Activated CD4-positive, alpha-beta T cell treated with anti-CD3 and anti-CD28 coated beads, Interleukin-10, Interleukin-2, amounts not matched to agents 100 ng/mL and 50 ng/mL, durations not matched to agents 16 hours and 8 hours (primary cell): ENCODE data around the gene ATRIP.

Source experiments
- DNase-seq: peaks from one replicate; pipeline ENCODE4 v3.0.0-alpha.2; 2020

ATRIP gene

DNA sequence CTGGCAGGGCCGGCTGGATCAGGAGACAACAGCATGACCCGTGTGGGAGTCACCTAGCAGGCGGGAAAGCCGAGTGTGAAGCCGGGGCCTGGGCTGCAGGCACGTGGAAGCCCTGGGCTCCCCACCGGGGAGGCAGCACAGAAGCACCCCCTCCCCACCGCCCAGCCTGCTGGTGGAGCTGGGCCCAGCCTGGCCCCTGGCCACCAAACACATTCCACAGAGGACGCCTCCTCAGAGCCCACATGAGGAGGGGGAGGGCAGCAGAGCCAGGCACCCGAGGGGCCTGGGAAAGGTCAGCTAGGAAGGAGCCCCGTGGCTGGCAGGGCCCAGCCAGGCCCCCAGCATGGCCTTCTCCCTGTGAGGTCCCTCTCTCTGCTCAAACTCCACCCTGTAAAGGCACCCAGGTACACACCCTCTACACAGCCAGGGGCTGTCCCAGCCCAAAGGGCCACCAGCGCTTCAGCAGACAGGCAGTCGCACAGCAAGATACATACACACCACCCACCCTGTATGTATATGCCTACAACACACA lies 21.2 kb upstream of the ATRIP start:
- DNase-seq: no peak

DNA sequence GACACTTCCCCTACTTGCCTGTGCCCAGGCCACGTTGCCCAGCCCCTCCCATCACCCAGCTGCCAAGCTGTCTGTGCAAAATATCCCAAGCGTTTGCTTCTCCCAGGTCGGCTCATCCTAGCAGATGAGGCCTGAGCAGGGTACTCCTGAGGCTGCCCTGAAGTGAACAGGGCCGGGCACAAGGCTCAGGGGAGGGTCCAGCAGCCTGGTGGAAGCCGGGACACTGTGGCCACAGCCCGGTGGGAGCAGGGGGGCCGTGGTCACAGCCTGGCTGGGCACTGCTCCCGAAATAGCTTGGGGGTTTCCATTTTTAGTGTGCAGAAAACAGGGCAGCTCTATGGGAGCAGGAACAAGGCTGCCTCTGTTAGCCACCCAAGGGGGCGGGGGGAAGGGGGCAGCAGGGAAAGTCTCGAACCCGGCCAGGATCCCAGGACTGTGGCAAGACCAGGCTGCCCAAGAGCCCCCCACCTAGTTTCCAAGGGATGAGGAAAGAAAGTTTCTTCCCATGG lies 20.1 kb upstream of the ATRIP start:
- DNase-seq: no peak

DNA sequence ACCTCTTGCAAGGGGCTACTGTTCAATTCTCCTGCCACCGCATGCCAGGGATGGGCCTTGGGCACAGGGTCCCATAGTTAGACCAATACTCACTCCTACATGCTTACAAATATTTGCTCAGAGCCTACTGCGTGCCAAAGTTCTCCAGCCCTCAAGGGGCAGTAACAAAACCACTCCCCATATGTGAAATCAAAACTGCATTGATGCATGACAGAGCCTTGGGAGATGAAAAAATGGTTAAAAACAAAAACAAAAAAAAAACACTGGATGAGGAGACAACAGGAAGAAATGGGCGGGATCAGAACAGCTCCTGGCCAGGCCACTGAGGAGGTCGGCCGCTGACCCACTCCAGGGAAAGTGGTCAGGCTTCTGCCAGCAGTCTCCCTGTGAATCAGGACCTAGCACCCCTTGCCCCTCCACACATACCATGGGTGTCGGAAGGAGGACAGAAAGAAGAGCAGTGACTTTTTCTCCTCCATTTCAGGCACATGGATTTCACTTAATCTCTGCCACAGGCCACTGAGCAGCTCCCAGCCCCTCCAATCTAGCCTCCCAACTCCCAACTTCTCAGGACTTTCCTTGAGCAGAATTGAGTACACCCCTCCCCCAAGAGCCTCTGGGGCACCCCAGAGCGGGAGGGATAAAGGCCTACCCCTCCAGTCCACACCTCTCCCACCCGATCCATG lies 19.4 kb upstream of the ATRIP start:
- DNase-seq: no peak

DNA sequence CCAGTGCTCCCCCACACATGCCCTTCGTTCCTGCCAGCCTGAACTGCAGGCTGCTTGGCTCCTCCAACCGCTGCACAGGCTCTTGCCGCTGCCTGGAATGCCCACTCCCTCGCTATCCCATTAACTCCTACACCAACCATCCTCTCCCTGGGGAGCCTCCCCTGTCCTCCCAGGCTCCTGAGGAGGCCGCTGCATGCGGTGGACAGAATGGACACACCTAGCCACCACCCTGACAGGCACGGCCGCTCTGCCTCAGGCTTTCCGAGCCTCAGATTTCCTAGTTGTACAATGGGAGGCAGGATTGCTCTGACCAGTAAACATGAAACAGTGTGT lies 18.9 kb upstream of the ATRIP start:
- no peak for DNase-seq

DNA sequence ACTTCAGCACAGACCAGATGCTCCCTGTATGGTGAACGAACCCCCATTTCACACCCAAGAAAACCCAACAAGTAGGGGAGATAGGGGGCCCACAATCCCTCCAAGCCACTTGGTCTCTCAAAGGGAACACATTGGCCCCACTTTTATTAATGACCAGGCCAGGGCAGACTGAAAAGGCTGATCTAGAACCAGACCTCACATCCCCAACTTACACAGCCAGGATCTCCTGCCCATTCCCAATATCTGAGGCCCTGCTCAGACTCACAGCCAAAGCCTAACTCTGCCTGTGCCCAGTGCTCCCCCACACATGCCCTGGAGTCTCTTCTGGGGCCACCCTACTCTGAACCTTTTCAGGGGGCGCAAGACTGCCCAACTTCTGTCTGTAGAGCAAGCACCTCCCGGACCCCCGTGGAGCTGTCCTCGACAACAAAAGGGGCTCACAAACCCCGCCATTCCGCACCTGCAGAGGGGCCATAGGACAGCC lies 18.4 kb upstream of the ATRIP start:
- no peak for DNase-seq

DNA sequence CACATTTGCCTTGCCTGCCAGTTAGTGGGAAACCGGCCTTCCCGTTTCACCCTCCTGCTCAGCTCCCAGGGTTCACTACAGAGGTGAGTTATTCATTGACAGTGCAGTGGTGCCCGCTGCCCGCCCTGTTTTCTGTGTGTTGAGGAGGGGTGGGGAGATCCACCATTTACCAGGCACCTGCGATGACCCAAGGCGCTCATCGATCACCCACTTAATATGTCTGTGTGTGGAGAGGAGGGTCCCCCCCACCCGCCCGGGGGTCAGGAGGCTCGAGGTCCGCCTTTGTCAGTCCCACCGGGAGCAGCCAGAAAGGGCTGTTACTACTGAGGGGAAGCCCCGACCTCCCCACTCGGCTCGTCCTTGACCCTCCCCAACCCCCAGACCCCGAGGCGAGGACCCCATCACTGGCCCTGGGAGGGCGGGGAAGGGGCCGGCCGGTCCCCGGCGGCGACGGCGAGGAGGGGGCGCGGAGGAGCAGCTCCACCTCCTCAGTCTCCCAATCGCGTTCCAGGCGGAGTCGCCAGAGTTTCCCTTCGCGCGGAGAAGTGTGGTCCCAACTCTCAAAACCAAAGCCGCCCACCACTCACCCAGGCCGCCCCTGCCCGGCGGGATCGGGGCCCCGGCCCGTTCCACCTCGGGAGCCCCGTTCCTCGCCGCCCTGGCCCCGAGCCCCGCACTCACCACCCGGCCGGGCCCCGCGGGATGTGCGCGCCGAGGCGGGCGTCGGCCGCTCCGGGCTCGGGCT lies 17.8 kb upstream of the ATRIP start:
- no peak for DNase-seq

DNA sequence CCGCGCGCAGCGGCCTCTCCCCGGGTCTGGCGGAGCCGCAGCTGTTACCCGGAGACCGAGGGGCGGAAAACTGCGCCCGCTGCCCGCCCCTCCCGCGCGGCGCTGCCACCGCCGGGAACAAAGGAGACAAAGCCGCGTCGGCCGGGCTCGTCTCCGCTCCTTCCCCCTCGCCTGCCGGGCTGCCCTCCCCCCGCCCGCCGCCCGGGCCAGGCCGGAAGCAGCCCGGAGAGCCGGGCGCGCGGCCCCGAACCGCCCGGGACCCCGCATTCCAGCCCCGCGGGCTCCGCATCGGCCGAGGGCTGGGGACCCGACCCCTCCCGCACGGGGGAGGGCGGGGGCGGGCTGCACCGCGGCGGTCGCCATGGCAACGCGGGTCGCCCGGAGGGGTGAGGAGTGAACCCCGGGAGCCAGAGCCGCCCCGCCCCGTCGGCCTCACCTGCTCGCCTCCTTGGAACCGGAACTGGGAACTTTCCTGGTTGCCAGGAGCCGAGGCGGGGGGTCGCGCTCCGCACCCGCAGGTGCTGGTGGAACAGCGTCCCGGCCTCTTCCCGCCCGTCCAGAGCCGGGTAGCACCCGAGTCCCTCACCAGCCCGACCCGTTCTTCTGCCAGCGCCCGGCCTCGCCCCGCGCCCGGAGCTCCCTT lies 17.1 kb upstream of the ATRIP start:
- DNase-seq: peak; percentile 42

DNA sequence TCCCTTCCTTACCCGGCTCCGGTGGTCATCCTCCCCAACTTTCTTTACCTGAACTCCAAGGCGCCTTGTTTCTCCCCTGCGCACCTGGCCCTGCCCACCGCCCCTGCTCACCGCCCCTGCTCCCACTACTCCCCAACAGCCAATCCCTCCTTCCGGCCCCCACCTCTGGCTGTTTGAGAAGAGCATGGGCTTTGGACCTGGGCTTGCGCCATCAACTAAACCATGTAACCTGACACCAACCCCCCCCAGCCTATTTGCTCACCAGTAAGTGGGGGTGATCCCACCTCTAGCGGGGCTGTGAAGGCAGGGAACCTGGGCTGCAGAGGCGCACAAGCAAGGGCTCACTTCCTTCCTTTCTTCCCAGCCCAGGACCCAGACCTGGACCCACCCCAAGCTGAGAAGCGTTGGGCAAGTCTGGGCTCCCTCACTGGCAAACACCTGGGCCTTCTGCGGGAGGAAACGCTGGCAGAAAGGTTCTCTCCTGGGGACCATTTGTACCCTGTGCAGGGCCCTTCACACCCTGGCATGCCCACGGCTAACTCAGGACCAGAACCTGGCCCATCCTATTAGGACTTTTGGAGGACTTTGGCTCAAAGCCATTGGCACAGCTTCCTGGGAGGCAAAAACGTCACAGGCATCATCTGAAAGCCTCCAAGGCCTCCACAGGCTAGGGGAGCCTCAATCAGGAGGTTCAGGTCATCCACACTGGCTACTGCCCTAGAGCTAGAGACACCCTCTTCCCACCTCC lies 16.4 kb upstream of the ATRIP start, which contains the start of gene PLXNB1:
TSS of gene PLXNB1 (minus strand) at position 127 of the 748 bp plus-strand sequence. CDS start 5,475 bp downstream, outside the sequence.
- no peak for DNase-seq

DNA sequence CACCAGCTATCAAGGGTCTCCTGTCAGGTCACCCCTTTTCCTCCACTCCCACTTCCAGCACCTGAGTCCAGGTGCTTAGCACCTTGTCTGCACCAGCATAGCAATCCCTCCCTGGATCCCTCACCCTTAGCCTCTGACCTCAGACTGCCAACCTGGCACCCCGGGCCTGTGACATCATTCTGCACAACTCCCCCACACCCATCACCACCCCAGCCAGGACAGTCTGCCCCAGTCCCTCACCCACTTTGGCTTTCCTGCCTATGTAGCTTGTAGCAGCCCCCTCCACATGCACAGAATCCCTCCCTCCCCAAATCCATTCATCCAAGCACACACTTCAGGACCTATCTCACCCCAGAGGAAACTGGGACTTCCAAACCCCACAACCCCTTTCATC lies 15.8 kb upstream of the ATRIP start:
- no peak for DNase-seq

DNA sequence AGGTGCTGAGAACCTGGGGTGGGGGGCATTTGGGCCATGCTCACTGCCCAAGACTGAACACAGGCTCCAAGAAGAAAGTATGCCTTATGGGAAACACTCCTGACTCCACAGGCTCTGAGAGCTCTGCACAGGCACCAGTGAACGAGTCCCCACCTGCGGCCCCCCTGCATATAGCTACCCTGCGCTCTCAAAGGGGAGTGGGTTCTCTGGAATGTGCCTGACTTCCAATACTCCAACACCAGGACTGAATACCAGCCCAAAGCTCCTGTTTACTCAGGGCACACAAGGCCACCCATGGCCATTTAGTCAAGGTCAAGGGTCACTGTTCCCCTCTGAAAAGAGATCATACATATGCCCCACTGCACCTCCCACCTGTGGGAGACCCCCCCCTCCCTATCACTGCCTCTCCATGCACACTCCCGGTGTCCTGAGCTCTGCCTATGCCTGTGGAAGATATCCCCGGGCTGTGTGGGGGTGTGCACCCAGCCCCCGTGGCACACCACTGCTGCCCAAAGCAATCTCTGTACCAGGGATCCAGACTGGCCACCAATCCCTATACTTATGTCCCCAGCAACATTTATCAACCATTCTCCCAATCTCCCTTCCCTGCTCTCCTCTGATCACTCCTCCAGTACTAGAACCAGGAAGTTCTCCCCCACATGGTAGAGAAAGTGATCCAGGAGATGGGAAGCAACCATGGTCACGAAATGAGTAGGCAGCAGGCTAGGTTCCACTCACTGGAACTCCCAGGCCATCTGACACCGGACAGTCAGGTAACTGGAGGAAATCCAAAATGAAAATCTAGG lies 15.1 kb upstream of the ATRIP start:
- DNase-seq: no peak

DNA sequence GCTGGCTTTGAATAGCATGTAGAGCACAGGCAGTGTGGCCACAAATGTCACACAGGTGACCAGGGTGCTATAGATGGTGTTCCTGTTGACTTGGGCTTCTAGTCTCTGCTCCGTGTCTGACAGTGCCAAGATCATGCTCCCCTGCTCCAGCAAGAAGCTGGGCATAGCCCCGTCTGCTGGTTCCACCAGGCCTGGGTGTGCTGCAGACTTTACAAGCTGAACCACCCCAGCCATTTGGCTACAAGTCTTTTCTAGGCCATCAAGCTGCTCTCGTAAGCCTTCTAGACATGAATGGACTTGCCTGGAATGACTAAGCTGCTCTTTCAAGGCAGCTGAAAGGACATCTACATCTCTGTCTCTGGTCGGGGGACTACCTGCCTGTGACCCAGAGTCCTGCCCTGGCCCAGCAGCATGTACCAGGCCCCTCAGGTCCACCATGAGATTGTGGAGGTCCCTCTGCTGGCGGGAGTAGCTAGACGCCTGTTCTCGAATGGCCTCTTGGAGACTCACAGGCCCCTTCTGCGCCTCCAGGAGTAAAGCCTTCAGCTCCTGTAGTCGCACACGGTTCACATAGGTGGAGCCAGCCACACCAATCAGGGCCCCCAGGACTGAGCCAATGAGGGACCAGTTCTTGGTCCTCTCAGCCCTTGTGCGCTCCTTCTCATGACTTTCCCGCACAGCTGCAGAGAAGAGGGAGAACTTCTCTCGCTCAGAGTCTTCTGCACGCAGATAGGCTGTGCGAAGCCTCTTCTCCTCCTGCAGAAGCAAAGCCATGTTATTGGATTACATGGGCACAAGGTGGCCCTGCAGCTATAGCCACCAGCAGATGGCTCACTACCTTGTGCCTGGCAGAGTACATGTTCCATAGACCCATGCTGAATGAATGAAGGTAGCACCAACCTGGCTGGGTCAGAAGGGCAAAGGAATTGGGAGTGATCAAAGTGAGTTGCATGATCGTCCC lies 13.8 kb upstream of the ATRIP start:
- DNase-seq: no peak

DNA sequence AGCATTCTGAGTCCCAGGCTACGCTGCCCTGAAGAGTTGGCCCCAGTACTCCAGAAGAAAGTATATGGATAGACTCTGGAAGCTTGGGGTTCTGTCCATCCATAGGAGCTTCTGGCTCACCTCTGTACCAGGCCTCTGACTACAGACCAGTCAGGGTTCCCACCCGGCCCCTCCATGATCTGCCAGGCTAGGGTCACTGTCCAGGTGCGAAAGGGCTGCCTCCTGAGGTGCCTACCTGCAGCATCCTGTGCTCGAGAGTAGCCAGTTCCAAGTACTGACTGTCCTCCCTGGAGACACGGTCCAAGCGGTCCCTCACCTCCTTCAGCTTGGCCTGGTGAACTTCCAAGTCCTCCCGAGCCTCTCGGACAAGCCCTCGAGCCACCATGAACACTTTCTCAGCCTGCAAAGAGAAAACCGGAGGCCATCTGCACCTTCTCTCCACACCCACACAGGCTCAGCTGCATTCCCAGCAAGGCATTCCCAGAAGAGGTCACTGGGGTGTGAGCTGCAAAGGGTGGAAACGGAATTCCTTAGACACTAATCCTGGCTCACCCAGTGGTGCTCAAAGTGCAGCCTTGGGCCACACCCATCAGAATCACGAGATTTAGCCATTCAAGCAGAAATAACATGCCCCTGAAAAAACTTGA lies 12.9 kb upstream of the ATRIP start:
- no peak for DNase-seq

DNA sequence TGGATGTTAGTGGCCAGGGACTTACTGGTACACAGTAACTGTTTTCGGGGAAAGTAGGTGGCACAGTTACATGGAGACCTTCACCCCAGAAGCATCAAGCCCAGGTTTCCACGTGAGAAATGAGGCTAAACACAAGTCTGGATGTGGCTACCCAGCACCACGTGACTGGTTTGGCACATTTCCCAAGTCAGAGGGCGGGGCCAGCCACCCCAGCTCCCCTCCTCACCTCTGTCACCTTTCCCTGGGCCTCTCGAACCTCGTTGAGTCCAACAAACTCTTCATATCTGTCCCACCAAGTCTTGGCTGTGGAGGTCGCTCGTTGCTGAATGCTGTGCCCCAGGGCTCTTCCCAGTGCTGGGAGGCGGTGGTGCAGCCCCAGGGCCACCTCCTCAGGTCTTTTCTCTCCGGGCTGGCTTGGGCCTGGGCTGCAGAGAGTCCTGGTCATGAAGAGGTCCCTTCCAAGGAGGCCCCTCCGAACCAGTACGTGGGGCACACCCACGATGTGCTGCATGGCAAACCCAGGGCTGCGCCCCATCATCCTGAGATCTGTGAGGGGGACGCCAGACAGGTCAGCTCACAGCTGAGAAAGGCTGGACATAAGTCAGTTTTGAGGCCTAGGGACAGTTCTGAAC lies 11.8 kb upstream of the ATRIP start:
- no peak for DNase-seq

DNA sequence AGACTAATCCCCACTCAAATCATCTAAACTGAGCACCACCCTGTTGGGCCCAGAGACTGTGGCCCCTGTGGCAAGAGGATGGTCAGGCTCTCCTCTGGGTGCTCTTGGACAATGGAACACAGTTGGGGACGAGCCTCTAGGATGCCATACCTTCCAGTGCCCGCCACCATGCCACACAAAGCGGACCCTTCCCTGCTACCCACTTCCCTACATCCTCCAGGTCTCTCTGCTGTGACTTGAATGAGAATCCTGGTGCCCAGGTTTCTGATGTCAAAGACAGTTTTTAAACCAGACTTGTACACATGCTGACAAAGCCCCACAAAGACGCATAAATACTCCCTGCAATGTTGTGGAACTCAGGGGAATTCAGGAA lies 11.3 kb upstream of the ATRIP start:
- no peak for DNase-seq

DNA sequence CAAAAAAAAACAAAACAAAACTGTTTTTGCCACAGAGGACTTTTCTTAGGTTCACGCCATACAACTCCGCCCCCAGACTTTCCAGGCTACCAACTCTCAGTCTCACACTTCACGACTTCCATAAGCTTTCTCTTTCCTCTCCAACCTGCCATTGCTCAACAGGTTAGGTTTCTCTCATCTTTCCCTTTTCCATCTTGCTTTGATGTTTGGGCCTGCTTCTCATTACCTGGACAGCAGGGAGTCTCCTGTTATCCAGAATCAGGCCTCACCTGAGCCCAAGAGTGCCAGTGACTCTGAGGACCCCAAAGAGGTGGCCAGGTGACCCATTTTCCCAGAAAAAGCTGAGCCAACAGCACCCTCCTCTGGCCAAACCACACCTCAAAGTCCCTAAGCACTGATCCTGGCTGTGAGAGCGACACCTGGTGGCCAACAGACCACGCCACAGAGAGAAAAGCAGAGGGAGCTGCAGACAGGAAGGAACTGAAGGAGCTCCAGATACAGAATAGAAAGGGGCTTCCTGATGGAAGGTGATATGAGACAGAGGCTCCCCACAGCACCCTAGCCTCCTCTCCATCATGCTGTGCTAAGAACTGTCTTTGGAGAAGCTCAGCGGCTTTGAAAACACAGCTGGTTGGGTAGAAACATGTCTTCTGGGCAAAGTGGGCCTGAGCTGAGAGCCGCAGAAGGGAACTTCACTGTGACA lies 10.6 kb upstream of the ATRIP start:
- DNase-seq: peak; percentile 89

DNA sequence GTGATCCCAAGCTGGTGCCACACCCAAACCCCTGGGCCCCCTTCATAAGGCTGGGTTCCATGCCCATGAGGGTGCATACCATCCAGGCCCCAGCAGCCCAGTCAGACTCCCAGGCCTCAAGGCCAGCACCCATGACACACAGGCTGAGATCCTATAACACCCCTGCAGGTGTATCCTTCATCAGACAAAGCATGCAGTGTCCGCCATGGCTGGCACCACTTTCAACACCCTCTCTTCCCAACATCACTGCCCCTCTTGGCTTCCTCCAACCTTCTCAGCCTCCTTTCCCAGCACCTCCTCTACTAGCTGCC lies 10.1 kb upstream of the ATRIP start:
- no peak for DNase-seq

DNA sequence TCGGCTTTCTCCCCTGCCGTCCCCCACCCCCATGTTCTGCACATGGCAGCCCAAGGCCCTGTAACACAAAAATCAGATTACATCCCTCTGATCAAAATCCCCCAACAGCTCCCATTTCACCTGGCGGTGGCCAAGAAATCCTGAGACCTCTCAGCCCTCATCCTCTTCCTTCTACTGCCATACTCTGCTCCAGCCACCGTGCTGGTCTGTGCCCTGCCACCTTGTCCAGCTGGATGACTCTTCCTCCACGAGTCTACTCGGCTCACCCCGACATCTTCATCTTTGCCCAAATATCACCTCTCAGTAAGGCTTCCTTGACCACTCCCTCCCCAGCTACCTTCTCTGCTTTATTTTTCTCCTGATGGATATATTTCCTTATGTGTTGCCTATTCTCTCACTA lies 9.7 kb upstream of the ATRIP start:
- no peak for DNase-seq

DNA sequence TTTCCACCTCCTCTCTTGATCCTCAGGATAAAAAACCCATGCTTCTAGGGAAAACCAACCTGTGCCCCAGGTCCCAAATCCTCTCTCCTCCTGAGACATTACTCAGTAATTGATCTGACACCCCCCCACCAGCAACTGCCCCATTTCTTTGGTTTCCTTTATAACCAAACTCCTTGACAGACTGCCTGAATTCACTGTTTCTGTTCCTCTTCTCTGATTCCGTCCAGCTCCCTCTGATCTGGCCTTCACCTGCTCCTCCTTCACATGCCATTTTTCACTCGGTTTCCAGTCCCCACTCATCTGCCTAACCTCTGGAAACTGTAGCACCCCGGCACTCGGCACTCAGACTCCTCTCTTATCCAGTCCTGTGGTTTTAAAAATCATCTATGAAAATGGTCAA lies 8.7 kb upstream of the ATRIP start:
- DNase-seq: no peak
